HepG2 (cell line): Measurements from ENCODE around the gene KAZN. TPM values are rescaled to one million over a fixed set of nuclear protein-coding genes. Genes with fewer than 3 reads are reported as not detected.

Experiments
- ATAC-seq: fragments of 200-7000 bp; cut with Tn5 transposase; 3 replicates; pipeline ENCODE4 v1.9.1; 2020; ENCODE audit warnings: mild to moderate bottlenecking, moderate library complexity
- BruUV-seq: library from RNA; stranded (reverse); fragments of 400-500 nt; replicated peaks from 2 replicates; lab custom pipeline; 2021; lab: Mats Ljungman, UMichigan
- CTCF ChIA-PET: fragments of 300-600 bp; formaldehyde crosslinking; extraction: SDS; loops from one replicate; lab custom pipeline; 2021; ENCODE audit warnings: low total read pairs, inconsistent platforms, low intra/inter-chr PET ratio; lab: Yijun Ruan, JAX
- POLR2A ChIA-PET: fragments of 350-600 bp; sonication (Branson Sonifier 250); formaldehyde crosslinking; loops from one replicate; lab custom pipeline; 2020; ENCODE audit warnings: antibody characterized with exemption, inconsistent platforms; lab: Yijun Ruan, JAX
- DNase-seq: peaks from one replicate; pipeline ENCODE4 v3.0.0-alpha.2; 2015; ENCODE audit warnings: low spot score
- FAIRE-seq: peaks from 3 replicates; lab custom pipeline; 2011; peaks lifted over from hg19 to GRCh38; lab: Jason Lieb, UNC
- H2AFZ ChIP-seq: one replicate; pipeline ENCODE4 v1.6.1; 2011; ENCODE audit warnings: low read length, inconsistent platforms
- H3K27ac ChIP-seq: fragments of 300-600 bp; 3 replicates; pipeline ENCODE4 v1.8.0; 2011; ENCODE audit warnings: mixed run types, mild to moderate bottlenecking, mixed read lengths, low read length, inconsistent platforms; ENCODE audit not compliant: insufficient read depth; ENCODE audit errors: extremely low read length
- H3K27me3 ChIP-seq, 2 experiments: fragments of 200-600 bp in 1 of 2; 2 replicates in 1 of 2; 3 replicates in 1 of 2; pipeline versions ENCODE4 v1.6.0 to v1.8.0; 2011; ENCODE audit warnings: low read length in 2 of 2, mild to moderate bottlenecking in 2 of 2, moderate library complexity in 2 of 2, inconsistent platforms in 1 of 2; ENCODE audit not compliant: insufficient read depth in 2 of 2, control insufficient read depth in 1 of 2
- H3K36me3 ChIP-seq, 2 experiments: fragments of 200-600 bp in 1 of 2; replicated peaks in 1 of 2; 2 replicates in 1 of 2; 3 replicates in 1 of 2; pipeline versions ENCODE4 v1.5.1 to v1.8.0; 2011; ENCODE audit warnings: low read length in 2 of 2, inconsistent platforms in 1 of 2; ENCODE audit not compliant: insufficient read depth in 2 of 2, control insufficient read depth in 1 of 2
- H3K4me1 ChIP-seq: 2 replicates; pipeline ENCODE4 v1.5.1; 2012; ENCODE audit warnings: low read length, inconsistent platforms; ENCODE audit not compliant: insufficient read depth
- H3K4me2 ChIP-seq: 2 replicates; pipeline ENCODE4 v1.6.0; 2011; ENCODE audit warnings: low read depth, low read length, inconsistent platforms
- H3K4me3 ChIP-seq, 3 experiments: fragments of 200-600 bp in 1 of 3; sonication (generic), shearing (Covaris generic) in 1 of 3; replicated peaks in 1 of 3; 2 replicates each; pipeline ENCODE4 v1.5.1; 2011 to 2016; ENCODE audit warnings: low read length in 3 of 3, inconsistent platforms in 2 of 3, low read depth in 2 of 3, mild to moderate bottlenecking in 2 of 3, control low read depth in 1 of 3, mixed read lengths in 1 of 3; ENCODE audit not compliant: insufficient read depth in 1 of 3
- H3K79me2 ChIP-seq: one replicate; pipeline ENCODE4 v1.6.1; 2011; ENCODE audit warnings: low read length, inconsistent platforms; ENCODE audit not compliant: insufficient read depth
- H3K9ac ChIP-seq: 2 replicates; pipeline ENCODE4 v1.6.0; 2011; ENCODE audit warnings: mild to moderate bottlenecking, low read depth, low read length, inconsistent platforms; ENCODE audit not compliant: insufficient read depth
- H3K9me3 ChIP-seq: 2 replicates; pipeline ENCODE4 v1.5.1; 2012; ENCODE audit warnings: mild to moderate bottlenecking, low read length
- H4K20me1 ChIP-seq: 2 replicates; pipeline ENCODE4 v1.6.0; 2011; ENCODE audit warnings: inconsistent platforms, mild to moderate bottlenecking, low read length, moderate library complexity; ENCODE audit not compliant: insufficient read depth
- ARID2 ChIP-seq: sonication (generic); formaldehyde crosslinking; IDR thresholded peaks from 2 replicates; pipeline ENCODE4 v1.8.1; 2022; ENCODE audit warnings: mild to moderate bottlenecking, missing genetic modification reagents, borderline replicate concordance
- HINFP ChIP-seq: sonication (generic); formaldehyde crosslinking; IDR thresholded peaks from 2 replicates; pipeline ENCODE4 v1.4.0; 2020; ENCODE audit warnings: low read depth, mild to moderate bottlenecking, missing genetic modification reagents
- JARID2 ChIP-seq: sonication (generic); formaldehyde crosslinking; IDR thresholded peaks from 2 replicates; pipeline ENCODE4 v1.8.1; 2023; ENCODE audit warnings: missing genetic modification reagents, inconsistent platforms; ENCODE audit not compliant: insufficient replicate concordance
- REXO4 ChIP-seq: sonication (generic); formaldehyde crosslinking; IDR thresholded peaks from 2 replicates; pipeline ENCODE4 v1.8.0; 2022; ENCODE audit warnings: missing genetic modification reagents, mild to moderate bottlenecking, borderline replicate concordance
- SMYD3 ChIP-seq: sonication (generic); formaldehyde crosslinking; IDR thresholded peaks from 2 replicates; pipeline ENCODE4 v1.8.1; 2023; ENCODE audit warnings: mild to moderate bottlenecking, missing genetic modification reagents
- TBL1XR1 ChIP-seq: fragments of 150-350 bp; IDR thresholded peaks from 2 replicates; pipeline ENCODE4 v1.6.1; 2014; ENCODE audit warnings: borderline replicate concordance, low read length; ENCODE audit not compliant: partially characterized antibody
- ZNF367 ChIP-seq: sonication (generic); formaldehyde crosslinking; IDR thresholded peaks from 2 replicates; pipeline ENCODE4 v1.4.0; 2020; ENCODE audit warnings: missing genetic modification reagents, borderline replicate concordance
- ZNF562 ChIP-seq: sonication (generic); formaldehyde crosslinking; IDR thresholded peaks from 2 replicates; pipeline ENCODE4 v1.8.0; 2022; ENCODE audit warnings: missing genetic modification reagents, borderline replicate concordance
- ZSCAN31 ChIP-seq: sonication (generic); formaldehyde crosslinking; IDR thresholded peaks from 2 replicates; pipeline ENCODE4 v1.5.0; 2020; ENCODE audit warnings: low read depth, mild to moderate bottlenecking, missing genetic modification reagents
- WGBS: methylation state at CpG from one replicate; pipeline ENCODE4 v1.1.6; 2017; ENCODE audit warnings: low lambda C conversion rate; 5-methylcytosine and 5-hydroxymethylcytosine counted together
- in situ Hi-C: cut with HindIII; loops from 2 replicates; pipeline ENCODE4 v1.10.0; 2017; ENCODE audit warnings: low pct_unique_long_range_greater_than_20kb; ENCODE audit not compliant: extremely low pct_ligation_motif_present
- intact Hi-C: fragments of 100-400 bp; cut with micrococcal nuclease; formaldehyde crosslinking; loops from one replicate; pipeline ENCODE4 v1.10.0; 2022; ENCODE audit not compliant: unreplicated experiment
- polyA plus RNA-seq, 8 experiments: library from polyadenylated mRNA; depleted of rRNA in 3 of 8; stranded (reverse) in 7 of 8; unstranded in 1 of 8; fragments of >200 nt; fragmentation: Illumina TruSeq in 4 of 8; extraction: Trizol in 4 of 8; gene quantifications; 2 replicates each; pipeline versions ENCODE4 v1.2.1 to v1.2.3, GENCODE V29; 2011 to 2016; ENCODE audit warnings: low read depth in 4 of 8, missing spikeins in 1 of 8, mixed read lengths in 1 of 8; ENCODE audit not compliant: insufficient read depth in 1 of 8
- total RNA-seq, 5 experiments: library from RNA; depleted of rRNA; stranded (reverse); fragments of >200 nt; fragmentation: Illumina TruSeq; extraction: Trizol; gene quantifications; 2 replicates each; pipeline ENCODE4 v1.2.3, GENCODE V29; 2016; ENCODE audit warnings: low read depth in 1 of 5

KAZN gene
- total and polyA plus RNA-seq, 2 of the 13 experiments (the other 11 are each of a cell fraction or from before 2014, with no cell fraction given): 10.4 to 13.5 TPM

GRCh38 chr1:14672005-14672404 is 73.5 kb downstream of the KAZN start:
- intact Hi-C loops (no loop called here), in situ Hi-C loops (no loop called here)
- Histone ChIP-seq H3K79me2 (no peaks in the 10 kb centered on the region), H3K4me1 (no peaks in the 10 kb centered on the region), H3K4me2 (no peak overlapping the region), H3K27ac (no peak overlapping the region), H3K27me3 (peaks cover 1 to 45% of the 10 kb centered on the region in 2 experiments; a peak in 3 of 5 replicates), H3K4me3 (no peak overlapping the region), H3K9me3 (no peaks in the 10 kb centered on the region), H3K36me3 (no peaks in the 10 kb centered on the region), H2AFZ (no peak overlapping the region), H4K20me1 (no peaks in the 10 kb centered on the region), H3K9ac (no peak overlapping the region)
- TF ChIP-seq REXO4 (no peak), JARID2 (CRISPR knock-in tag) (no peak), ARID2 (CRISPR knock-in tag) (no peak), TBL1XR1 (no peak), ZSCAN31 (CRISPR knock-in tag) (no peak), ZNF562 (CRISPR knock-in tag) (no peak), HINFP (CRISPR knock-in tag) (no peak), SMYD3 (CRISPR knock-in tag) (no peak), ZNF367 (no peak)
- CTCF ChIA-PET: no interaction called here
- FAIRE-seq (no peak), DNase-seq (no peak), ATAC-seq (no peak)
- 14% methylated on average over 4 of the region's 4 CpGs for WGBS
- POLR2A ChIA-PET: no interaction called here
- BruUV-seq: no TSS peak
